Body of pancreas (tissue), 4 donors: ENCODE measurements around the gene NAT14.

Source experiments
- CTCF ChIP-seq, 7 experiments: fragments of 450-650 bp in 4 of 7; fragments of 200-600 bp in 3 of 7; sonication (generic) in 3 of 7; IDR thresholded peaks; one replicate each; pipeline ENCODE4 v1.5.1; 2016 to 2019; ENCODE audit warnings: antibody characterized with exemption in 7 of 7
- POLR2A ChIP-seq, 3 donors: fragments of 450-650 bp; IDR thresholded peaks; one replicate each; pipeline ENCODE4 v1.6.1; 2016; ENCODE audit warnings: antibody characterized with exemption in 3 of 3, mild to moderate bottlenecking in 2 of 3

- no peak for TF ChIP-seq CTCF (IDR thresholded peaks at IDR 0.05)
- peak in 2 of 3 donors; percentile 56 to 60 for TF ChIP-seq POLR2A (IDR thresholded peaks at IDR 0.05)
Observed at GRCh38 chr19:55461974-55462626, 22.9 kb upstream of the NAT14 start.
